Adrenal gland (tissue), 5 donors: ENCODE measurements around the gene COX7A2.

Experiments
- POLR2A ChIP-seq, 2 donors: fragments of 450-650 bp; IDR thresholded peaks; one replicate each; pipeline ENCODE4 v1.6.1; 2017; ENCODE audit warnings: antibody characterized with exemption in 2 of 2, mild to moderate bottlenecking in 2 of 2, moderate library complexity in 1 of 2
- TF ChIP-seq, protein P1 (sequence below), 6 experiments: fragments of 450-650 bp in 4 of 6; fragments of 200-600 bp in 2 of 6; sonication (generic) in 1 of 6; IDR thresholded peaks; 1 replicate in 5 of 6; 2 replicates in 1 of 6; pipeline versions ENCODE4 v1.5.1 to v1.8.0; 2016 to 2021; ENCODE audit warnings: antibody characterized with exemption in 6 of 6, mild to moderate bottlenecking in 2 of 6, moderate library complexity in 1 of 6
- donor health status: DM: no; HTN: no; CAD: no.

- TF ChIP-seq, protein P1, sequence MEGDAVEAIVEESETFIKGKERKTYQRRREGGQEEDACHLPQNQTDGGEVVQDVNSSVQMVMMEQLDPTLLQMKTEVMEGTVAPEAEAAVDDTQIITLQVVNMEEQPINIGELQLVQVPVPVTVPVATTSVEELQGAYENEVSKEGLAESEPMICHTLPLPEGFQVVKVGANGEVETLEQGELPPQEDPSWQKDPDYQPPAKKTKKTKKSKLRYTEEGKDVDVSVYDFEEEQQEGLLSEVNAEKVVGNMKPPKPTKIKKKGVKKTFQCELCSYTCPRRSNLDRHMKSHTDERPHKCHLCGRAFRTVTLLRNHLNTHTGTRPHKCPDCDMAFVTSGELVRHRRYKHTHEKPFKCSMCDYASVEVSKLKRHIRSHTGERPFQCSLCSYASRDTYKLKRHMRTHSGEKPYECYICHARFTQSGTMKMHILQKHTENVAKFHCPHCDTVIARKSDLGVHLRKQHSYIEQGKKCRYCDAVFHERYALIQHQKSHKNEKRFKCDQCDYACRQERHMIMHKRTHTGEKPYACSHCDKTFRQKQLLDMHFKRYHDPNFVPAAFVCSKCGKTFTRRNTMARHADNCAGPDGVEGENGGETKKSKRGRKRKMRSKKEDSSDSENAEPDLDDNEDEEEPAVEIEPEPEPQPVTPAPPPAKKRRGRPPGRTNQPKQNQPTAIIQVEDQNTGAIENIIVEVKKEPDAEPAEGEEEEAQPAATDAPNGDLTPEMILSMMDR (IDR thresholded peaks at IDR 0.05) = no peak
- TF ChIP-seq POLR2A (IDR thresholded peaks at IDR 0.05) = no peak
Observed at GRCh38 chr6:75262716-75263400, 19.3 kb upstream of the COX7A2 start.
